GM19372 (cell line): ENCODE data around the gene PHF21B.

Experiments used
- ATAC-seq: cut with Tn5 transposase; IDR thresholded peaks from one replicate; pipeline ENCODE4 v1.9.1; 2021; ENCODE audit warnings: mild to moderate bottlenecking, low read depth, moderate library complexity; ENCODE audit not compliant: unreplicated experiment

PHF21B gene

GRCh38 chr22:44994399-44995104, 15.3 kb downstream of the PHF21B start:
- ATAC-seq, result no peak

- no peak for ATAC-seq
Measured at GRCh38 chr22:44992166-44992565, 17.6 kb downstream of the PHF21B start.

GRCh38 chr22:44991218-44991617, 18.6 kb downstream of the PHF21B start:
- ATAC-seq, result no peak

- ATAC-seq, result no peak
Measured at GRCh38 chr22:44990810-44991209, 19.0 kb downstream of the PHF21B start.

- ATAC-seq, result no peak
Measured at GRCh38 chr22:44990328-44990727, 19.5 kb downstream of the PHF21B start.

- no peak for ATAC-seq
Measured at GRCh38 chr22:44988671-44989070, 21.1 kb downstream of the PHF21B start.

- ATAC-seq, result no peak
Measured at GRCh38 chr22:44986926-44987325, 22.9 kb downstream of the PHF21B start.

- no peak for ATAC-seq
Measured at GRCh38 chr22:44985906-44986527, 23.8 kb downstream of the PHF21B start.

- no peak for ATAC-seq
Measured at GRCh38 chr22:44983878-44984482, 25.8 kb downstream of the PHF21B start.

- no peak for ATAC-seq
Measured at GRCh38 chr22:44982445-44982844, 27.4 kb downstream of the PHF21B start.

GRCh38 chr22:44981857-44982256, 27.9 kb downstream of the PHF21B start:
- no peak for ATAC-seq

- ATAC-seq, result no peak
Measured at GRCh38 chr22:44979154-44979553, 30.7 kb downstream of the PHF21B start.

- ATAC-seq, result no peak
Measured at GRCh38 chr22:44975427-44976262, 34.2 kb downstream of the PHF21B start.

GRCh38 chr22:44974454-44974853, 35.4 kb downstream of the PHF21B start:
- ATAC-seq, result no peak

GRCh38 chr22:44973829-44974228, 36.0 kb downstream of the PHF21B start:
- no peak for ATAC-seq

- ATAC-seq, result no peak
Measured at GRCh38 chr22:44972363-44973083, 37.3 kb downstream of the PHF21B start.

GRCh38 chr22:44971651-44972362, 38.0 kb downstream of the PHF21B start:
- no peak for ATAC-seq

- no peak for ATAC-seq
Measured at GRCh38 chr22:44970291-44970690, 39.5 kb downstream of the PHF21B start.

GRCh38 chr22:44969817-44970216, 40.0 kb downstream of the PHF21B start:
- no peak for ATAC-seq

GRCh38 chr22:44968736-44969135, 41.1 kb downstream of the PHF21B start:
- no peak for ATAC-seq
